CD4-positive, alpha-beta T cell (primary cell): ENCODE results near the gene CCND1. TPM values are rescaled to one million over a fixed set of nuclear protein-coding genes. Genes with fewer than 3 reads are reported as not detected.

Source experiments
- ATAC-seq: fragments of 200-7000 bp; cut with Tn5 transposase; one replicate; pipeline ENCODE4 v1.10.0; 2022; ENCODE audit warnings: mild to moderate bottlenecking; ENCODE audit not compliant: poor library complexity
- CTCF ChIA-PET: fragments of 350-600 bp; sonication (Branson Sonifier 250); formaldehyde crosslinking; loops from one replicate; lab custom pipeline; 2021; ENCODE audit warnings: antibody characterized with exemption, inconsistent platforms; lab: Charles Lee
- POLR2A ChIA-PET: fragments of 350-600 bp; sonication (Branson Sonifier 250); formaldehyde crosslinking; loops from one replicate; lab custom pipeline; 2021; ENCODE audit warnings: antibody characterized with exemption, inconsistent platforms; lab: Charles Lee
- DNase-seq, 14 experiments: peaks; one replicate each; pipeline ENCODE4 v3.0.0-alpha.2; 2013 to 2020; ENCODE audit warnings: mixed read lengths in 2 of 14
- H3K27ac ChIP-seq, 2 donors: one replicate each; pipeline versions ENCODE4 v1.5.1 to v1.7.0; 2013; ENCODE audit warnings: low read length in 2 of 2, low read depth in 1 of 2, mild to moderate bottlenecking in 1 of 2
- H3K27me3 ChIP-seq, 2 experiments: 1 replicate in 1 of 2; 2 replicates in 1 of 2; pipeline versions ENCODE4 v1.6.1 to v1.7.0; 2013; ENCODE audit warnings: low read length in 2 of 2, control low read depth in 1 of 2, mild to moderate bottlenecking in 1 of 2, moderate library complexity in 1 of 2; ENCODE audit not compliant: insufficient read depth in 2 of 2, control insufficient read depth in 1 of 2
- H3K36me3 ChIP-seq: one replicate; pipeline ENCODE4 v1.6.1; 2013; ENCODE audit warnings: low read length, control low read depth; ENCODE audit not compliant: insufficient read depth
- H3K4me1 ChIP-seq: one replicate; pipeline ENCODE4 v1.6.1; 2013; ENCODE audit warnings: low read length, control low read depth; ENCODE audit not compliant: insufficient read depth
- H3K4me3 ChIP-seq: one replicate; pipeline ENCODE4 v1.5.1; 2013; ENCODE audit warnings: mild to moderate bottlenecking, low read length, moderate library complexity
- H3K9me3 ChIP-seq, 2 experiments: 1 replicate in 1 of 2; 2 replicates in 1 of 2; pipeline versions ENCODE4 v1.6.1 to v1.7.0; 2013; ENCODE audit warnings: low read length in 2 of 2, mild to moderate bottlenecking in 2 of 2, control low read depth in 1 of 2, moderate library complexity in 1 of 2; ENCODE audit not compliant: control insufficient read depth in 1 of 2, insufficient read depth in 1 of 2
- H3K27ac Mint-ChIP-seq: one replicate; pipeline ENCODE4 v1.8.0; 2020; ENCODE audit warnings: mixed read lengths
- H3K27me3 Mint-ChIP-seq: one replicate; pipeline ENCODE4 v1.8.0; 2021; ENCODE audit warnings: mixed read lengths
- H3K36me3 Mint-ChIP-seq: one replicate; pipeline ENCODE4 v1.8.0; 2021; ENCODE audit warnings: low read depth, mixed read lengths
- H3K4me1 Mint-ChIP-seq: one replicate; pipeline ENCODE4 v1.8.0; 2021; ENCODE audit warnings: low read depth, mixed read lengths
- H3K4me3 Mint-ChIP-seq: one replicate; pipeline ENCODE4 v1.8.0; 2020; ENCODE audit warnings: mild to moderate bottlenecking, mixed read lengths
- H3K9me3 Mint-ChIP-seq: one replicate; pipeline ENCODE4 v1.8.0; 2020; ENCODE audit warnings: mixed read lengths
- intact Hi-C, 2 experiments: fragments of 100-400 bp; cut with DNase I in 1 of 2; cut with micrococcal nuclease in 1 of 2; formaldehyde crosslinking; loops; one replicate each; pipeline versions ENCODE4 v1.15.1 to v1.9.0; 2023 to 2025; cut with DNase I, micrococcal nuclease
- total RNA-seq, 174 experiments: library from RNA in 2 of 174; stranded (reverse) in 2 of 174; gene quantifications; one replicate each; pipeline ENCODE4 v1.2.3 and lab custom pipeline; 2021 to 2026
- TF ChIP-seq, protein P1 (sequence below): fragments of 200-600 bp; IDR thresholded peaks from one replicate; pipeline ENCODE4 v1.8.0; 2022; ENCODE audit warnings: antibody characterized with exemption, mild to moderate bottlenecking

The CCND1 gene
- total RNA-seq, 2 experiments from 2014 or later: 1.7 to 2.4 TPM

GRCh38 chr11:69702239-69702691 is 61.3 kb downstream of the CCND1 start:
- TF ChIP-seq, protein P1, sequence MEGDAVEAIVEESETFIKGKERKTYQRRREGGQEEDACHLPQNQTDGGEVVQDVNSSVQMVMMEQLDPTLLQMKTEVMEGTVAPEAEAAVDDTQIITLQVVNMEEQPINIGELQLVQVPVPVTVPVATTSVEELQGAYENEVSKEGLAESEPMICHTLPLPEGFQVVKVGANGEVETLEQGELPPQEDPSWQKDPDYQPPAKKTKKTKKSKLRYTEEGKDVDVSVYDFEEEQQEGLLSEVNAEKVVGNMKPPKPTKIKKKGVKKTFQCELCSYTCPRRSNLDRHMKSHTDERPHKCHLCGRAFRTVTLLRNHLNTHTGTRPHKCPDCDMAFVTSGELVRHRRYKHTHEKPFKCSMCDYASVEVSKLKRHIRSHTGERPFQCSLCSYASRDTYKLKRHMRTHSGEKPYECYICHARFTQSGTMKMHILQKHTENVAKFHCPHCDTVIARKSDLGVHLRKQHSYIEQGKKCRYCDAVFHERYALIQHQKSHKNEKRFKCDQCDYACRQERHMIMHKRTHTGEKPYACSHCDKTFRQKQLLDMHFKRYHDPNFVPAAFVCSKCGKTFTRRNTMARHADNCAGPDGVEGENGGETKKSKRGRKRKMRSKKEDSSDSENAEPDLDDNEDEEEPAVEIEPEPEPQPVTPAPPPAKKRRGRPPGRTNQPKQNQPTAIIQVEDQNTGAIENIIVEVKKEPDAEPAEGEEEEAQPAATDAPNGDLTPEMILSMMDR: no peak
- intact Hi-C loops: loop anchor here in 1 of 2 experiments (5.0 kb wide), 1 partner anchor 185 kb away; no protein-coding TSS in a partner anchor
- no peak overlapping the region for H3K4me3 Mint-ChIP-seq
- Histone ChIP-seq H3K27ac (no peak overlapping the region), H3K36me3 (no peaks in the 10 kb centered on the region), H3K4me3 (no peak overlapping the region), H3K9me3 (peaks cover 0 to 14% of the 10 kb centered on the region in 2 experiments), H3K4me1 (peaks cover 11% of the 10 kb centered on the region), H3K27me3 (peaks cover 70 to 85% of the 10 kb centered on the region in 2 experiments)
- peaks cover 5% of the 10 kb centered on the region for H3K4me1 Mint-ChIP-seq
- POLR2A ChIA-PET: interaction anchor here (0.7 kb wide), 1 partner anchor 10 kb away, joined by 3 read pairs; no protein-coding TSS in a partner anchor
- CTCF ChIA-PET: no interaction called here
- H3K36me3 Mint-ChIP-seq: no peaks in the 10 kb centered on the region
- no peak for ATAC-seq
- no peak overlapping the region for H3K27ac Mint-ChIP-seq
- no peak for DNase-seq
- peaks cover 74% of the 10 kb centered on the region for H3K27me3 Mint-ChIP-seq
- H3K9me3 Mint-ChIP-seq: no peaks in the 10 kb centered on the region

- Mint-ChIP-seq H3K4me3 (no peak overlapping the region), H3K27me3 (peaks cover 74% of the 10 kb centered on the region), H3K4me1 (peaks cover 5% of the 10 kb centered on the region), H3K36me3 (no peaks in the 10 kb centered on the region), H3K9me3 (no peaks in the 10 kb centered on the region), H3K27ac (no peak overlapping the region)
- H3K4me3 ChIP-seq: no peak overlapping the region
- POLR2A ChIA-PET: interaction anchor here (0.7 kb wide), 1 partner anchor 9 kb away, joined by 3 read pairs; no protein-coding TSS in a partner anchor
- H3K36me3 ChIP-seq: no peaks in the 10 kb centered on the region
- CTCF ChIA-PET: no interaction called here
- H3K27me3 ChIP-seq: peaks cover 64 to 81% of the 10 kb centered on the region in 2 experiments
- TF ChIP-seq, protein P1: no peak
- no peak overlapping the region for H3K27ac ChIP-seq
- H3K4me1 ChIP-seq: peaks cover 11% of the 10 kb centered on the region
- intact Hi-C loops: loop anchor here in 1 of 2 experiments (5.0 kb wide), 1 partner anchor 184 kb away; no protein-coding TSS in a partner anchor
- peaks cover 0 to 14% of the 10 kb centered on the region in 2 experiments for H3K9me3 ChIP-seq
- ATAC-seq (no peak), DNase-seq (no peak)
Measured at GRCh38 chr11:69702769-69703452, 62.0 kb downstream of the CCND1 start.

DNA sequence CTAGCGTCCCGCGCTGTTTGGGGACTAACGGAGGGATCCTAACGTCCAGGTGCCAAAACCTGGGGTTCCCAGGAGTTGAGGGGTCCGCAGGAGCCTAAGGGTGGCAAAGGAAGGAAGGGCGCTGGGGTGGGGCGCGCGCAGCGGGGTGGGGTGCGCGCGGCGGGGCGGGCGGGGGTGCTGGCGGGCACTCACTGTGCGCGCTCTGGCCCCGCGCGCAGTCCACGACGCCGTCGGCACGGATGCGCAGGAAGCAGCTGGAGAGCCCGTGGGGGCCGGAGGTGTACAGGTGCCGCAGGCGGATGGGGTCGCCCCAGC is 62.5 kb downstream of the CCND1 start:
- peaks cover 64 to 76% of the 10 kb centered on the region in 2 experiments for H3K27me3 ChIP-seq

More for the DNA sequence above, 62.5 kb downstream of the CCND1 start:
- Mint-ChIP-seq H3K4me3 (no peak overlapping the region), H3K27ac (no peak overlapping the region), H3K36me3 (no peaks in the 10 kb centered on the region), H3K4me1 (peaks cover 5% of the 10 kb centered on the region), H3K27me3 (peaks cover 69% of the 10 kb centered on the region), H3K9me3 (no peaks in the 10 kb centered on the region)
- peaks cover 0 to 14% of the 10 kb centered on the region in 2 experiments for H3K9me3 ChIP-seq
- no peak for DNase-seq
- intact Hi-C loops: loop anchor here in 1 of 2 experiments (5.0 kb wide), 1 partner anchor 184 kb away; no protein-coding TSS in a partner anchor
- ChIA-PET CTCF (no interaction called here), POLR2A (no interaction called here)
- no peaks in the 10 kb centered on the region for H3K36me3 ChIP-seq
- TF ChIP-seq, protein P1: no peak
- no peak overlapping the region for H3K27ac ChIP-seq
- ATAC-seq: no peak
- H3K4me1 ChIP-seq: peaks cover 11% of the 10 kb centered on the region
- H3K4me3 ChIP-seq: no peak overlapping the region

Other genes with a start within 250 kb of the CCND1 start
- gene LINC01488, start 159.5 kb upstream of the CCND1 start, total RNA-seq: not detected
- 10 to 100 TPM; 33.5 to 35.5 TPM for gene LTO1, start 34.2 kb downstream of the CCND1 start, total RNA-seq
- gene FGF19, start 62.9 kb downstream of the CCND1 start, total RNA-seq: not detected
- not detected for gene FGF4, start 134.2 kb downstream of the CCND1 start, total RNA-seq
- not detected for gene FGF3, start 178.3 kb downstream of the CCND1 start, total RNA-seq